ENCODE measurements around the gene CENPX. TPM values are rescaled to one million over a fixed set of nuclear protein-coding genes. Genes with fewer than 3 reads are reported as not detected.

Gene CENPX
- total RNA-seq, 4 donors from 2014 or later, result 85.4 to 131 (median 104) TPM

GRCh38 chr17:82008258-82008940, 14.3 kb downstream of the CENPX start:
- DNase-seq, result no peak
- intact Hi-C loops (cut with DNase I; ENCODE audit: low total_unique reads), result no loop called here
- H3K4me1 ChIP-seq, result peaks cover 0 to 9% (median 4%) of the 10 kb centered on the region in 4 donors
- no peaks in the 10 kb centered on the region for H3K27me3 ChIP-seq
- H3K36me3 ChIP-seq, result no peaks in the 10 kb centered on the region
- in situ Hi-C loops (cut with MboI; ENCODE audit: low pct_ligation_motif_present in 1 of 4, low pct_unique_long_range_greater_than_20kb in 1 of 4, low sequenced_read_pairs in 3 of 4), result no loop called here
- TF ChIP-seq POLR2AphosphoS5 (IDR thresholded peaks at IDR 0.05) (no peak), POLR2A (IDR thresholded peaks at IDR 0.05) (no peak), EP300 (IDR thresholded peaks at IDR 0.05; ENCODE audit: low read depth) (no peak), CTCF (IDR thresholded peaks at IDR 0.05) (no peak)
- no peak overlapping the region for H3K4me3 ChIP-seq
- no peak overlapping the region for H3K27ac ChIP-seq
- H3K9me3 ChIP-seq, result no peaks in the 10 kb centered on the region
- WGBS, 2 donors (ENCODE audit: low coverage in 1 of 2), result 73 to 94% methylated on average over 4 to 23 of the region's 26 CpGs

- TF ChIP-seq CTCF (IDR thresholded peaks at IDR 0.05), result no peak
- TF ChIP-seq POLR2A (IDR thresholded peaks at IDR 0.05), result no peak
- TF ChIP-seq POLR2AphosphoS5 (IDR thresholded peaks at IDR 0.05), result no peak
- in situ Hi-C loops (cut with MboI; ENCODE audit: low pct_ligation_motif_present in 1 of 4, low pct_unique_long_range_greater_than_20kb in 1 of 4, low sequenced_read_pairs in 3 of 4), result no loop called here
Measured at GRCh38 chr17:82007495-82008257, 15.0 kb downstream of the CENPX start.

GRCh38 chr17:82007228-82007494, 15.5 kb downstream of the CENPX start:
- in situ Hi-C loops (cut with MboI; ENCODE audit: low pct_ligation_motif_present in 1 of 4, low pct_unique_long_range_greater_than_20kb in 1 of 4, low sequenced_read_pairs in 3 of 4), result no loop called here
- Histone ChIP-seq H3K27me3 (no peaks in the 10 kb centered on the region), H3K4me3 (no peak overlapping the region), H3K27ac (no peak overlapping the region), H3K36me3 (no peaks in the 10 kb centered on the region), H3K9me3 (no peaks in the 10 kb centered on the region), H3K4me1 (peaks cover 0 to 13% (median 5%) of the 10 kb centered on the region in 4 donors)
- no peak for DNase-seq
- WGBS, 2 donors (ENCODE audit: low coverage in 1 of 2), result 90% methylated on average over 6 of the region's 6 CpGs; no CpG with 5 or more reads in 1 of the 2 donors
- intact Hi-C loops (cut with DNase I; ENCODE audit: low total_unique reads), result no loop called here
- TF ChIP-seq CTCF (IDR thresholded peaks at IDR 0.05) (no peak), POLR2A (IDR thresholded peaks at IDR 0.05) (no peak), POLR2AphosphoS5 (IDR thresholded peaks at IDR 0.05) (no peak), EP300 (IDR thresholded peaks at IDR 0.05; ENCODE audit: low read depth) (no peak)

More at GRCh38 chr17:82007495-82008257, 15.0 kb downstream of the CENPX start:
- 85% methylated on average over 26 of the region's 30 CpGs; no CpG with 5 or more reads in 1 of the 2 donors for WGBS, 2 donors (ENCODE audit: low coverage in 1 of 2)
- no peaks in the 10 kb centered on the region for H3K27me3 ChIP-seq
- H3K4me1 ChIP-seq, result peaks cover 0 to 13% (median 5%) of the 10 kb centered on the region in 4 donors
- no peak overlapping the region for H3K27ac ChIP-seq
- no peak overlapping the region for H3K4me3 ChIP-seq
- no peaks in the 10 kb centered on the region for H3K9me3 ChIP-seq
- no peaks in the 10 kb centered on the region for H3K36me3 ChIP-seq
- intact Hi-C loops (cut with DNase I; ENCODE audit: low total_unique reads), result no loop called here
- DNase-seq, result no peak

GRCh38 chr17:82006468-82007227, 16.0 kb downstream of the CENPX start:
- TF ChIP-seq EP300 (IDR thresholded peaks at IDR 0.05; ENCODE audit: low read depth) (no peak), POLR2A (IDR thresholded peaks at IDR 0.05) (no peak), POLR2AphosphoS5 (IDR thresholded peaks at IDR 0.05) (no peak), CTCF (IDR thresholded peaks at IDR 0.05) (no peak)
- in situ Hi-C loops (cut with MboI; ENCODE audit: low pct_ligation_motif_present in 1 of 4, low pct_unique_long_range_greater_than_20kb in 1 of 4, low sequenced_read_pairs in 3 of 4), result no loop called here
- WGBS, 2 donors (ENCODE audit: low coverage in 1 of 2), result 40 to 79% methylated on average over 1 to 24 of the region's 24 CpGs
- no peaks in the 10 kb centered on the region for H3K27me3 ChIP-seq
- H3K9me3 ChIP-seq, result no peaks in the 10 kb centered on the region
- H3K4me3 ChIP-seq, result no peak overlapping the region
- peaks cover 0 to 13% (median 5%) of the 10 kb centered on the region in 4 donors for H3K4me1 ChIP-seq
- H3K36me3 ChIP-seq, result no peaks in the 10 kb centered on the region
- intact Hi-C loops (cut with DNase I; ENCODE audit: low total_unique reads), result no loop called here
- no peak for DNase-seq
- no peak overlapping the region for H3K27ac ChIP-seq

Data from transverse colon (tissue), 4 donors.